ENCODE data around the gene FIZ1. TPM values are rescaled to one million over a fixed set of nuclear protein-coding genes. Genes with fewer than 3 reads are reported as not detected.

The FIZ1 gene, protein sequence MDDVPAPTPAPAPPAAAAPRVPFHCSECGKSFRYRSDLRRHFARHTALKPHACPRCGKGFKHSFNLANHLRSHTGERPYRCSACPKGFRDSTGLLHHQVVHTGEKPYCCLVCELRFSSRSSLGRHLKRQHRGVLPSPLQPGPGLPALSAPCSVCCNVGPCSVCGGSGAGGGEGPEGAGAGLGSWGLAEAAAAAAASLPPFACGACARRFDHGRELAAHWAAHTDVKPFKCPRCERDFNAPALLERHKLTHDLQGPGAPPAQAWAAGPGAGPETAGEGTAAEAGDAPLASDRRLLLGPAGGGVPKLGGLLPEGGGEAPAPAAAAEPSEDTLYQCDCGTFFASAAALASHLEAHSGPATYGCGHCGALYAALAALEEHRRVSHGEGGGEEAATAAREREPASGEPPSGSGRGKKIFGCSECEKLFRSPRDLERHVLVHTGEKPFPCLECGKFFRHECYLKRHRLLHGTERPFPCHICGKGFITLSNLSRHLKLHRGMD
- total RNA-seq (10 to 100 TPM; 11.2 to 15.4 (median 12.9) TPM), polyA plus RNA-seq (10 to 100 TPM in 1 of 2 donors, 1 to 10 TPM in 1; 10.0 to 16.7 TPM)
- long read RNA-seq, donor 1, full-length matches to known transcripts: 4 of 9 reads
- long read RNA-seq, donor 1, partial matches to known transcripts: 3 of 9 reads
- long read RNA-seq, donor 1, other reads (novel, unspliced or antisense): 2 of 9 reads
- long read RNA-seq, donor 2, partial matches to known transcripts: 0 of 3 reads
- long read RNA-seq, donor 2, other reads (novel, unspliced or antisense): 3 of 3 reads
- long read RNA-seq, donor 3, full-length matches to known transcripts: 2 of 7 reads
- long read RNA-seq, donor 3, partial matches to known transcripts: 0 of 7 reads
- long read RNA-seq, donor 3, other reads (novel, unspliced or antisense): 5 of 7 reads

DNA sequence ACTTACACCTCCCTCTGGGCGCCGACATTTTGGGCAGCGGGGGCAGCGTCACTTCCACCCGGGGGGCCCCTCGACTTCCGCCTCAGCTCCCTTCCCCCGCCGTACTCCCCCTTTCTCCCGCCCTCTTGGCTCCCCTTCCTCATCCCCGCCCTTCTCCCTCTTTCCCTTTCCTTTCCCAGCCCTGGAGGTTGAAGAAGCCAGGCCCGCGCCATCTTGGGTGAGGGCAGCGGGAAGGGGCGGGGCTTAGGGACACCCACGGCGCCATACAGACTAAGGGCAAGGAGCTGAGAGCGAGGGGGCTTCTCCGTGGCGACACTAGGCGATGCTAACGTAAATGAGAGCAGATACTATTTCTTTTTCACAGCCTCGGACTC, at the start of gene FIZ1:
TSS of gene FIZ1 (minus strand) at position 50 of the 374 bp plus-strand sequence. CDS start 1,652 bp downstream, outside the sequence.
- H3K27ac ChIP-seq: peak within 1 kb of the TSS; percentile 92 to 100 (median 99)
- no peak for TF ChIP-seq POLR2A (IDR thresholded peaks at IDR 0.05)
- TF ChIP-seq, protein P1, sequence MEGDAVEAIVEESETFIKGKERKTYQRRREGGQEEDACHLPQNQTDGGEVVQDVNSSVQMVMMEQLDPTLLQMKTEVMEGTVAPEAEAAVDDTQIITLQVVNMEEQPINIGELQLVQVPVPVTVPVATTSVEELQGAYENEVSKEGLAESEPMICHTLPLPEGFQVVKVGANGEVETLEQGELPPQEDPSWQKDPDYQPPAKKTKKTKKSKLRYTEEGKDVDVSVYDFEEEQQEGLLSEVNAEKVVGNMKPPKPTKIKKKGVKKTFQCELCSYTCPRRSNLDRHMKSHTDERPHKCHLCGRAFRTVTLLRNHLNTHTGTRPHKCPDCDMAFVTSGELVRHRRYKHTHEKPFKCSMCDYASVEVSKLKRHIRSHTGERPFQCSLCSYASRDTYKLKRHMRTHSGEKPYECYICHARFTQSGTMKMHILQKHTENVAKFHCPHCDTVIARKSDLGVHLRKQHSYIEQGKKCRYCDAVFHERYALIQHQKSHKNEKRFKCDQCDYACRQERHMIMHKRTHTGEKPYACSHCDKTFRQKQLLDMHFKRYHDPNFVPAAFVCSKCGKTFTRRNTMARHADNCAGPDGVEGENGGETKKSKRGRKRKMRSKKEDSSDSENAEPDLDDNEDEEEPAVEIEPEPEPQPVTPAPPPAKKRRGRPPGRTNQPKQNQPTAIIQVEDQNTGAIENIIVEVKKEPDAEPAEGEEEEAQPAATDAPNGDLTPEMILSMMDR (IDR thresholded peaks at IDR 0.05): no peak
- peak; percentile 98 to 99 (median 99) for DNase-seq
- intact Hi-C loops (cut with DNase I): loop anchor here in 5 of 10 donors (2.0 to 10.0 kb wide), 5 partner anchors 33 to 85 kb away; partner anchors contain the start of gene SBK3 (in 2 of the 5)
- peak; percentile 87 to 96 (median 94) for ATAC-seq
- peaks cover 0 to 38% (median 29%) of the 10 kb centered on the region in 9 donors for H3K36me3 ChIP-seq
- WGBS, 4 donors: 0 to 1% (median 0%) methylated on average over 23 of the region's 23 CpGs
- no peaks in the 10 kb centered on the region for H3K27me3 ChIP-seq
- H3K4me3 ChIP-seq: peak within 1 kb of the TSS; percentile 62 to 99 (median 86)
- peaks cover 0 to 25% (median 12%) of the 10 kb centered on the region in 12 donors for H3K4me1 ChIP-seq
- H3K9me3 ChIP-seq: no peaks in the 10 kb centered on the region

DNA sequence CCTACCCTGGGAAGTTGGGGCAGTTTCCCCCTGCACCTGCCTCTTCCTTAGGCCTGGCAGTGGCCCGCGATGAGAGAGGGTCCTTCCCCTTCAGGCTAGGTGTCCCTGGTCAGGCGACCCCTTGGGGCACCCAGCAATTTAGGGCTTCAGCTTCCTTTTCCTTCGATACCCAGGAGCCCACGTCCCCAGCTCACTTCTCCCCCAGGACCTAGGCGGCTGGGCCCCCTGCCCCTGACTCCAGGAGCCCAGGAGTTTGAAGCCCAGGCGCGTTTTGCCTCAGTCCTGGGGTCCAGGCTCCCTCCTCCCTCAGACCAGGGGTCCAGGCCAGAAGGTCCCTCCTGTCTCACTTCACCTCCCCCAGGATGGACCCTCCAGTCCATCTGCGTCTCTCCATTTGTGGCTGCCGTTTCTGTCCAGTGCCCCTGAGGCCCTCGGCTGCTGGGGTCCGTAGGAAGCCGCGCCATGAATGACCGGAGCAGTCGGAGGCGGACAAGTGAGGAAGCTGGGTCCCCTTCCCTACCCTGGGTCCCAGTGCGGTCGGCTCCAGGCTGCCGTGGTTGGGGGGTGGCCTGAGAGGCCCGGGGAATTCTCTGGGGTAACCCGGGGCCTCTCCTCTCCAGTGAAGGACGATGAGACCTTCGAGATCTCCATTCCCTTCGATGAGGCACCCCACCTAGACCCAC, 49.4 kb upstream of the FIZ1 start:
- H3K9me3 ChIP-seq: no peaks in the 10 kb centered on the region
- H3K27me3 ChIP-seq: no peaks in the 10 kb centered on the region
- WGBS, 4 donors: 20 to 27% (median 23%) methylated on average over 9 to 25 of the region's 25 CpGs
- DNase-seq: no peak
- H3K4me3 ChIP-seq: peak overlapping the region; percentile 68 to 96 (median 86)
- H3K27ac ChIP-seq: peak overlapping the region; percentile 69 to 93 (median 85)
- intact Hi-C loops (cut with DNase I): no loop called here
- H3K4me1 ChIP-seq: peaks cover 4 to 47% (median 30%) of the 10 kb centered on the region in 12 donors
- TF ChIP-seq, protein P1 (IDR thresholded peaks at IDR 0.05): no peak
- TF ChIP-seq POLR2A (IDR thresholded peaks at IDR 0.05): no peak
- peaks cover 0 to 19% (median 13%) of the 10 kb centered on the region in 9 donors for H3K36me3 ChIP-seq
- ATAC-seq: no peak

DNA sequence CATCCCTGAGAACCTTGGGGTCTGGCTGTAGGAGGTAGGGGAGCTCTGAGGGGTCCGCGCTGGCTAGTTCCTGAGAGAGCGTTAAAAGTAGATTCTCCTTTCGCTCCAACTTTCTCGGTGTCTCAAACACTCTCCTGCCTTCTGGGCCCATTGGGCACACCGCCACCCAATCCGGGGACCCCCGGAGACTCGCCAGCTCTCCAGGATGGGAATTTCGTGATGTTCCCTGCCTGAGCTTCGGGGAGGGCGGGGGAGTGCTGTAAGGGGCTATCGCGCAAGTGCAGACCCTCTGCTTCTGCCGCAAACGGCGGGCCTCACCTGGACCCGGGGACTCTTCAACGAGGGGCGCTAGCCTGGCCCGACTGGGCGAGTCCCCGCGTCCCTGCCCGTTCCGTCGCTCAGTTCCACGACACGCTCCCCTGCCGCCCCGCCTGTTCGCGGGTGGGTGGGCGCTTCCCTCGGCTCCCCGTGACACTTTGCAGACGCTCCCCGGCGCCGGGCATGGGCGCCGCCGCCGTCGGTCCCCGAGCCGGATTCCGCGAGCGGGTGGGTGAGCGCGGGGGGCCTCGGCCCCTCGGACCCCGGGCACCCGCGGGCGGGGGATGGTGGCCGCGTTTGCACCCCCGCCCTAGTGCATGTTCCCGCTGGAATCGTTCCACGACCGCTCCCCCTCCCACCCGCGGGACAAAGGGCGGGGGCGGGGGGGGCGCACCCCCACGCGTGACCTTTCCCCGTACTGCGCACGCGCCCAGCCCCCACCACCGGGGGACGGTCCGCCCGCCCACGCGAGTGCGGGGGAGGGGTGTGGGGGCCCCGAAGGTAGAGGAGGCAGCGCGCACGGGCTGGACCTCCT, 48.6 kb upstream of the FIZ1 start, which contains the start of gene CCDC106:
TSS of gene CCDC106 (plus strand) at position 481 of the 853 bp plus-strand sequence. CDS start 835 bp downstream, outside the sequence.
- Histone ChIP-seq H3K27me3 (no peaks in the 10 kb centered on the region), H3K36me3 (peaks cover 0 to 19% (median 13%) of the 10 kb centered on the region in 9 donors), H3K4me3 (peak within 1 kb of the TSS; percentile 68 to 96 (median 86)), H3K27ac (peak within 1 kb of the TSS; percentile 69 to 93 (median 85)), H3K4me1 (peaks cover 7 to 47% (median 31%) of the 10 kb centered on the region in 12 donors), H3K9me3 (no peaks in the 10 kb centered on the region)
- 1 to 3% (median 1%) methylated on average over 24 to 87 of the region's 87 CpGs for WGBS, 4 donors
- ATAC-seq (peak; percentile 27 to 63 (median 58)), DNase-seq (peak; percentile 75 to 86 (median 79))
- intact Hi-C loops (cut with DNase I): no loop called here
- TF ChIP-seq POLR2A (IDR thresholded peaks at IDR 0.05): no peak
- TF ChIP-seq, protein P1 (IDR thresholded peaks at IDR 0.05): no peak

All from heart left ventricle (tissue), 16 donors.